ENCODE results near the gene DGKD. TPM values are rescaled to one million over a fixed set of nuclear protein-coding genes. Genes with fewer than 3 reads are reported as not detected.

DGKD gene
- total RNA-seq, 1 experiment from 2014 or later: 105 TPM

DNA sequence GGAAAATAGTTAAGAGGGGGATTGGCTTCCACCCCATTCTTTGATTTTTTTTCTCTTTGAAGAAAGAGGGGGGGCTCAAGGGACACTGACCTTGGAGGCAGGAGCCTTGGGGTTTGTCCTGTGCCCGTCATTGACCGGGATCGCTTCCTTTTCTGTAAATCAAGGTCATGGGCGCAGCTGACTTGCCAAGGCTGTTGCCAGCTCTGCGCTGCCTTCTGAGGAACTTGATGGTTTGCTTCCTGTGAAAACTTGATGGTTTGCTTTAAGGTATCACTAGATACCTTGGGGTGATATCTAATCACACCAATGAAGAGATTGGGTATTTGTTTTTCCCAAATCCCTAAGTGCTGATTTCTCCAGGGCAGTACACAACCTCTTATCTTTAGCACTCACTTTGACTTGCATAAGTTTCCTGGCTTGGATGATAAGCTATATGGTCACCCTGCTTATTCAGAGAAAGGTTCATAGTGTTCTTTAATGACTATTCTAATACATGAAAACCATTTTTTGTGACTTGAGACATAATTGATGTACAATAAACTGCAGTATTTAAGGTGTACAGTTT lies 56.0 kb downstream of the DGKD start:
- intact Hi-C loops (cut with micrococcal nuclease; ENCODE audit: unreplicated experiment): no loop called here
- POLR2A ChIA-PET: no interaction called here
- Mint-ChIP-seq H3K4me3 (ENCODE audit: unreplicated experiment) (no peak overlapping the region), H3K9me3 (ENCODE audit: unreplicated experiment) (no peaks in the 10 kb centered on the region), H3K36me3 (ENCODE audit: insufficient read depth, unreplicated experiment) (peaks cover 57% of the 10 kb centered on the region), H3K27me3 (ENCODE audit: insufficient read depth, unreplicated experiment) (no peaks in the 10 kb centered on the region), H3K4me1 (ENCODE audit: low read depth, unreplicated experiment) (peaks cover 12% of the 10 kb centered on the region), H3K27ac (ENCODE audit: unreplicated experiment) (no peak overlapping the region)
- Histone ChIP-seq H3K36me3 (ENCODE audit: control insufficient read depth, insufficient read depth, low read length) (no peaks in the 10 kb centered on the region), H3K27me3 (replicated peaks; ENCODE audit: control insufficient read depth, insufficient read depth, low read length) (no peaks in the 10 kb centered on the region), H3K4me1 (peaks cover 10% of the 10 kb centered on the region), H3K4me3 (ENCODE audit: low read depth, low read length) (no peak overlapping the region), H3K9me3 (peaks cover 7% of the 10 kb centered on the region; the same call in 1 of the 2 replicates)
- CTCF ChIA-PET: no interaction called here
- TF ChIP-seq, protein P1, sequence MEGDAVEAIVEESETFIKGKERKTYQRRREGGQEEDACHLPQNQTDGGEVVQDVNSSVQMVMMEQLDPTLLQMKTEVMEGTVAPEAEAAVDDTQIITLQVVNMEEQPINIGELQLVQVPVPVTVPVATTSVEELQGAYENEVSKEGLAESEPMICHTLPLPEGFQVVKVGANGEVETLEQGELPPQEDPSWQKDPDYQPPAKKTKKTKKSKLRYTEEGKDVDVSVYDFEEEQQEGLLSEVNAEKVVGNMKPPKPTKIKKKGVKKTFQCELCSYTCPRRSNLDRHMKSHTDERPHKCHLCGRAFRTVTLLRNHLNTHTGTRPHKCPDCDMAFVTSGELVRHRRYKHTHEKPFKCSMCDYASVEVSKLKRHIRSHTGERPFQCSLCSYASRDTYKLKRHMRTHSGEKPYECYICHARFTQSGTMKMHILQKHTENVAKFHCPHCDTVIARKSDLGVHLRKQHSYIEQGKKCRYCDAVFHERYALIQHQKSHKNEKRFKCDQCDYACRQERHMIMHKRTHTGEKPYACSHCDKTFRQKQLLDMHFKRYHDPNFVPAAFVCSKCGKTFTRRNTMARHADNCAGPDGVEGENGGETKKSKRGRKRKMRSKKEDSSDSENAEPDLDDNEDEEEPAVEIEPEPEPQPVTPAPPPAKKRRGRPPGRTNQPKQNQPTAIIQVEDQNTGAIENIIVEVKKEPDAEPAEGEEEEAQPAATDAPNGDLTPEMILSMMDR (IDR thresholded peaks at IDR 0.05; ENCODE audit: insufficient read depth in 1 of 2, low read depth in 1 of 2, low read length in 1 of 2, severe bottlenecking in 1 of 2, unreplicated experiment in 1 of 2): no peak
- BruUV-seq (replicated peaks): no TSS peak
- DNase-seq: no peak

DNA sequence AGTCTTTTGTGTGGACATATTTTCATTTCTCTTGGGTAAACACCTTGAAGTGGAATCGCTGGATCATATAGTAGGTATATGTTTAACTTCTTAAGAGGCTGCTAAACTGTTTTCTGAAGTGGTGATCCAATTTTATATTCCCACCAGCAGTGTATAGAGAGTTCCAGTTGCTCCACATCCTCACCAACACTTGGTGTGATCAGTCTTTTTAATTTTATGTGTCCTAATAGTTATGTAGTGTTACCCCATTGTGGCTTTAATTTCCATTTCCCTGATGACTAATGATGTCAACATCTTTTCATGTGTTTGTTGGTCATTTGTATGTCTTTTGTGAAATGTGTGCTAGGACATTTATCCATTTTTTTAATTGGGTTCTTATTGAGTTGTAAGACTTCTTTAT lies 56.9 kb downstream of the DGKD start:
- no peak overlapping the region for H3K27ac Mint-ChIP-seq (ENCODE audit: unreplicated experiment)
- no peak overlapping the region for H3K4me3 Mint-ChIP-seq (ENCODE audit: unreplicated experiment)
- TF ChIP-seq, protein P1 (IDR thresholded peaks at IDR 0.05; ENCODE audit: insufficient read depth in 1 of 2, low read depth in 1 of 2, low read length in 1 of 2, severe bottlenecking in 1 of 2, unreplicated experiment in 1 of 2): no peak
- no TSS peak for BruUV-seq (replicated peaks)
- ChIA-PET POLR2A (no interaction called here), CTCF (no interaction called here)
- no peak for DNase-seq
- H3K4me3 ChIP-seq (ENCODE audit: low read depth, low read length): no peak overlapping the region
- H3K9me3 ChIP-seq: peaks cover 7% of the 10 kb centered on the region; the same call in 1 of the 2 replicates
- intact Hi-C loops (cut with micrococcal nuclease; ENCODE audit: unreplicated experiment): no loop called here
- H3K9me3 Mint-ChIP-seq (ENCODE audit: unreplicated experiment): no peaks in the 10 kb centered on the region
- peaks cover 12% of the 10 kb centered on the region for H3K4me1 Mint-ChIP-seq (ENCODE audit: low read depth, unreplicated experiment)
- peaks cover 10% of the 10 kb centered on the region for H3K4me1 ChIP-seq
- no peaks in the 10 kb centered on the region for H3K27me3 Mint-ChIP-seq (ENCODE audit: insufficient read depth, unreplicated experiment)
- H3K27me3 ChIP-seq (replicated peaks; ENCODE audit: control insufficient read depth, insufficient read depth, low read length): no peaks in the 10 kb centered on the region
- peaks cover 53% of the 10 kb centered on the region for H3K36me3 Mint-ChIP-seq (ENCODE audit: insufficient read depth, unreplicated experiment)
- no peaks in the 10 kb centered on the region for H3K36me3 ChIP-seq (ENCODE audit: control insufficient read depth, insufficient read depth, low read length)

DNA sequence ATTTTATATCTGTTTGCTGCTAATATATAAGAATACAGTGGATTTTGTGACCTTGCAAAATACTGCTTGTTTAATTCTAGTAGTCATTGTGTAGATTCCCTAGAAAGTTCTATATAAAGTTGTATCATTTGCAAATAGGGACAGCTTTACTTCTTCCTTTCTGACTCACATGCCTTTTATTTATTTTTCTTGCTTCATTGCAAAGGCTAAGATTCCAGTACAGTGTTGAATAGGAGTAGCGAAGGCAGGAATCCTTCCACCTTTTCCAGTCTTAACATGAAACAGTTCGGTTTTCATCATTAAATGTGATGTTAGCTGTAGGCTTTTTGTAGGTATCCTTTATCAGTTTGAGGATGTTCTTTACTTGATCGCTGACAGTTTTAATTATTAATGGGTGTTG lies 58.1 kb downstream of the DGKD start:
- H3K36me3 ChIP-seq (ENCODE audit: control insufficient read depth, insufficient read depth, low read length): no peaks in the 10 kb centered on the region
- intact Hi-C loops (cut with micrococcal nuclease; ENCODE audit: unreplicated experiment): no loop called here
- POLR2A ChIA-PET: no interaction called here
- no peaks in the 10 kb centered on the region for H3K27me3 ChIP-seq (replicated peaks; ENCODE audit: control insufficient read depth, insufficient read depth, low read length)
- no peak overlapping the region for H3K4me3 Mint-ChIP-seq (ENCODE audit: unreplicated experiment)
- H3K4me3 ChIP-seq (ENCODE audit: low read depth, low read length): no peak overlapping the region
- H3K27me3 Mint-ChIP-seq (ENCODE audit: insufficient read depth, unreplicated experiment): no peaks in the 10 kb centered on the region
- CTCF ChIA-PET: no interaction called here
- DNase-seq: no peak
- H3K27ac Mint-ChIP-seq (ENCODE audit: unreplicated experiment): no peak overlapping the region
- no TSS peak for BruUV-seq (replicated peaks)
- H3K4me1 ChIP-seq: peaks cover 10% of the 10 kb centered on the region
- H3K36me3 Mint-ChIP-seq (ENCODE audit: insufficient read depth, unreplicated experiment): peaks cover 48% of the 10 kb centered on the region
- TF ChIP-seq, protein P1 (IDR thresholded peaks at IDR 0.05; ENCODE audit: insufficient read depth in 1 of 2, low read depth in 1 of 2, low read length in 1 of 2, severe bottlenecking in 1 of 2, unreplicated experiment in 1 of 2): no peak
- no peaks in the 10 kb centered on the region for H3K9me3 Mint-ChIP-seq (ENCODE audit: unreplicated experiment)
- peaks cover 7% of the 10 kb centered on the region; the same call in 1 of the 2 replicates for H3K9me3 ChIP-seq
- H3K4me1 Mint-ChIP-seq (ENCODE audit: low read depth, unreplicated experiment): peaks cover 12% of the 10 kb centered on the region

Data from Caco-2 (cell line).